ENCODE results near the gene MORC2. TPM values are rescaled to one million over a fixed set of nuclear protein-coding genes. Genes with fewer than 3 reads are reported as not detected.

The MORC2 gene
- total RNA-seq, 4 donors from 2014 or later: 23.5 to 39.6 (median 29.5) TPM

DNA sequence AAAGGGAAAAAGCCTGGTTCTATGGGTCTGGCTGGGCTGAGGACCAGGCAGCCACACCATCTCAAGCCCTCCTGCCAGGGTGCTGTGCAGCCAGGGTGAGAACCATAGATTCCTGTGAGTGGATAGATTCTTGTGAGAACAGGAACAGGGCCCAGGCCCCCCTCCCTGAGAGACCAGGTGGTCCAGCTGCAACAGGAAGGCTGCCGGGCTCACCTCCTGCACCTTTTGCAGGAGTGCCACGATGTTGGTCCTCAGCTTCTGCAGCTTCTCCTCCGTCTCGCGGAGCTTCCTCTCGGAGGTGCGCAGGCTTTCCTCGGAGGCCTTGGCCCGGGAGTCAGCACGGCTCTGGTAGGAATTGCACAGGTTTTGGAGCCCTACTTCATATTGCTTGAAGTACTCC lies 40.8 kb downstream of the MORC2 start:
- no peak for TF ChIP-seq POLR2A (IDR thresholded peaks at IDR 0.05)
- H3K4me1 ChIP-seq: no peaks in the 10 kb centered on the region
- no peaks in the 10 kb centered on the region for H3K27me3 ChIP-seq
- H3K9me3 ChIP-seq: no peaks in the 10 kb centered on the region
- H3K27ac ChIP-seq: no peak overlapping the region
- no peak for DNase-seq
- H3K4me3 ChIP-seq: no peak overlapping the region
- H3K36me3 ChIP-seq: peaks cover 0 to 67% (median 0%) of the 10 kb centered on the region in 3 donors

GRCh38 chr22:30926706-30927105 lies 41.9 kb downstream of the MORC2 start:
- peak in 1 of 3 donors; percentile 18 for DNase-seq
- Histone ChIP-seq H3K27me3 (no peaks in the 10 kb centered on the region), H3K36me3 (peaks cover 0 to 56% (median 0%) of the 10 kb centered on the region in 3 donors), H3K4me3 (no peak overlapping the region), H3K9me3 (no peaks in the 10 kb centered on the region), H3K4me1 (no peaks in the 10 kb centered on the region), H3K27ac (no peak overlapping the region)
- no peak for TF ChIP-seq CTCF (IDR thresholded peaks at IDR 0.05)
- TF ChIP-seq POLR2A (IDR thresholded peaks at IDR 0.05): no peak

DNA sequence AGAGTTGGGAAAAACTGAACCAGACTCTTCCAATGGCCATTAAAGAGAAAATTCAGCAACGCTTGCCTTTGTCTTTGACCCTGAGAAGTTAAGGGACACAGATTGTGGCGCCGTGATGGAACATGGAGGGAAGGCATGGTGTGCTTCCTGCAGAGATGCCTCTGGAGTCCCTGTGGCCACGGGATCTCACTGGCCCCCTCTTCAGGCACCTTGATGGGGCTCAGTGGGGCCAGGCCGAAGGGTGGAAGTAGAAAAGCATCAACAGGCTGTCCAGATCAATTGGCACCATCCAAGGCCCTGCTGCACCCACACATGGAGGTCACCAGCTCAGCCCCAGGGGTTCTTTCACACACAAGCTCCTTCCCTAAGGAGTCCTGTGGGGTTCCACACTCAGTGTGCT lies 42.9 kb downstream of the MORC2 start:
- Histone ChIP-seq H3K27me3 (no peaks in the 10 kb centered on the region), H3K4me1 (peaks cover 0 to 5% (median 2%) of the 10 kb centered on the region in 4 donors), H3K36me3 (peaks cover 0 to 46% (median 0%) of the 10 kb centered on the region in 3 donors), H3K27ac (no peak overlapping the region), H3K9me3 (no peaks in the 10 kb centered on the region), H3K4me3 (no peak overlapping the region)
- DNase-seq: peak in 1 of 3 donors; percentile 38
- TF ChIP-seq POLR2A (IDR thresholded peaks at IDR 0.05) (no peak), CTCF (IDR thresholded peaks at IDR 0.05) (no peak)

- peak in 1 of 3 donors; percentile 27 for DNase-seq
- TF ChIP-seq POLR2A (IDR thresholded peaks at IDR 0.05): no peak
- no peak for TF ChIP-seq CTCF (IDR thresholded peaks at IDR 0.05)
- Histone ChIP-seq H3K9me3 (no peaks in the 10 kb centered on the region), H3K36me3 (peaks cover 0 to 25% (median 0%) of the 10 kb centered on the region in 3 donors), H3K27me3 (no peaks in the 10 kb centered on the region), H3K4me3 (no peak overlapping the region), H3K4me1 (peaks cover 0 to 7% (median 2%) of the 10 kb centered on the region in 4 donors), H3K27ac (no peak overlapping the region)
Observed at GRCh38 chr22:30923168-30923900, 45.2 kb downstream of the MORC2 start.

- Histone ChIP-seq H3K4me1 (peaks cover 0 to 7% (median 2%) of the 10 kb centered on the region in 4 donors), H3K27ac (peak overlapping the region; percentile 16 to 62 (median 36)), H3K4me3 (peak overlapping the region; percentile 30 to 44 (median 36)), H3K9me3 (no peaks in the 10 kb centered on the region), H3K27me3 (no peaks in the 10 kb centered on the region), H3K36me3 (peaks cover 0 to 14% (median 0%) of the 10 kb centered on the region in 3 donors)
- peak in 1 of 2 donors; percentile 8 for TF ChIP-seq POLR2A (IDR thresholded peaks at IDR 0.05)
- TF ChIP-seq CTCF (IDR thresholded peaks at IDR 0.05): no peak
- peak; percentile 59 to 83 (median 79) for DNase-seq
Observed at GRCh38 chr22:30922151-30922611, 46.4 kb downstream of the MORC2 start.

DNA sequence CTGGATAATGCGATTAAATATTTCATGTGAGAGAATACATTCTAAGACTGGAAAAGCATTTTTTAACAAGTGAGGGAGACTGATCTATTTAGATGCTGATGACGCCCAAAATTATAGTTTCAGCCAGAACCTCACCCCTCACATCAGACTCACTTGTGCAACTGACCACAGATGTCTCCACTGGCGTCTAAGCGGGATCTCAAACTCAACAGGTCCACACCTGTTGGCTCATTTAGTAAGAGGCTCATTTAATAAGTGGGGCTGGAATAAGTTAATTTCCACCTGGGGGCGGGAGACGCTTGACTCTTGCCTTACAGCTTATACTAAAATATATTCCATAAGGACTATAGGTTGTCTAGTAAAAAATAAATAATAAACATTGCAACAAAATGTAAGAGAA lies 47.5 kb downstream of the MORC2 start:
- Histone ChIP-seq H3K27ac (no peak overlapping the region), H3K9me3 (peaks cover 0 to 2% (median 0%) of the 10 kb centered on the region in 4 donors)
- DNase-seq: peak in 2 of 3 donors; percentile 12 to 38

More for the DNA sequence above, 47.5 kb downstream of the MORC2 start:
- peaks cover 0 to 7% (median 2%) of the 10 kb centered on the region in 4 donors for H3K4me1 ChIP-seq
- peaks cover 0 to 11% (median 0%) of the 10 kb centered on the region in 3 donors for H3K36me3 ChIP-seq
- H3K27me3 ChIP-seq: no peaks in the 10 kb centered on the region
- H3K4me3 ChIP-seq: peak overlapping the region in 2 of 4 donors; percentile 34 to 44
- no peak for TF ChIP-seq POLR2A (IDR thresholded peaks at IDR 0.05)
- TF ChIP-seq CTCF (IDR thresholded peaks at IDR 0.05): no peak
